ENCODE data around the gene SUN3.
A peak's percentile ranks its signal among the peaks of the same experiment; 100 is the strongest.

SUN3 gene

DNA sequence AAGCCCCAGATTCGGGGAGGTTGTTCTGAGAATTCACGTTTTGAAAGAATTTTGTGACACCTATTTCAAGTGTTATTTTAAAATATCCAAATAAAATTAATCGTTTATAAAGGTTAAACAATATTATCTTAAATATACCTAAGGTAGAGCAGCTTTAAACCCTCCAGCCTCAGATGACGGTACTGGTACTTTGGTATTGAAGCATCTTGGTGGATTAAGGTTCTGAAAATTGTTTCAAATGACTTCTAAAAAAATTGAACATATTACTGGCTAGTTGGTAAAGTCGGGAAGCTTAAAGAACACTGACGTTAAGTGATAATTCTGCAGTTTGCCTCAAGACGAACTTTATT is 49.1 kb downstream of the SUN3 start:
- H3K4me3 ChIP-seq (ENCODE audit: low read depth, low read length), result peak overlapping the region; percentile 59
- TF ChIP-seq, protein P1, sequence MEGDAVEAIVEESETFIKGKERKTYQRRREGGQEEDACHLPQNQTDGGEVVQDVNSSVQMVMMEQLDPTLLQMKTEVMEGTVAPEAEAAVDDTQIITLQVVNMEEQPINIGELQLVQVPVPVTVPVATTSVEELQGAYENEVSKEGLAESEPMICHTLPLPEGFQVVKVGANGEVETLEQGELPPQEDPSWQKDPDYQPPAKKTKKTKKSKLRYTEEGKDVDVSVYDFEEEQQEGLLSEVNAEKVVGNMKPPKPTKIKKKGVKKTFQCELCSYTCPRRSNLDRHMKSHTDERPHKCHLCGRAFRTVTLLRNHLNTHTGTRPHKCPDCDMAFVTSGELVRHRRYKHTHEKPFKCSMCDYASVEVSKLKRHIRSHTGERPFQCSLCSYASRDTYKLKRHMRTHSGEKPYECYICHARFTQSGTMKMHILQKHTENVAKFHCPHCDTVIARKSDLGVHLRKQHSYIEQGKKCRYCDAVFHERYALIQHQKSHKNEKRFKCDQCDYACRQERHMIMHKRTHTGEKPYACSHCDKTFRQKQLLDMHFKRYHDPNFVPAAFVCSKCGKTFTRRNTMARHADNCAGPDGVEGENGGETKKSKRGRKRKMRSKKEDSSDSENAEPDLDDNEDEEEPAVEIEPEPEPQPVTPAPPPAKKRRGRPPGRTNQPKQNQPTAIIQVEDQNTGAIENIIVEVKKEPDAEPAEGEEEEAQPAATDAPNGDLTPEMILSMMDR (IDR thresholded peaks at IDR 0.05; ENCODE audit: borderline replicate concordance, insufficient read depth, low read depth, low read length), result no peak

DNA sequence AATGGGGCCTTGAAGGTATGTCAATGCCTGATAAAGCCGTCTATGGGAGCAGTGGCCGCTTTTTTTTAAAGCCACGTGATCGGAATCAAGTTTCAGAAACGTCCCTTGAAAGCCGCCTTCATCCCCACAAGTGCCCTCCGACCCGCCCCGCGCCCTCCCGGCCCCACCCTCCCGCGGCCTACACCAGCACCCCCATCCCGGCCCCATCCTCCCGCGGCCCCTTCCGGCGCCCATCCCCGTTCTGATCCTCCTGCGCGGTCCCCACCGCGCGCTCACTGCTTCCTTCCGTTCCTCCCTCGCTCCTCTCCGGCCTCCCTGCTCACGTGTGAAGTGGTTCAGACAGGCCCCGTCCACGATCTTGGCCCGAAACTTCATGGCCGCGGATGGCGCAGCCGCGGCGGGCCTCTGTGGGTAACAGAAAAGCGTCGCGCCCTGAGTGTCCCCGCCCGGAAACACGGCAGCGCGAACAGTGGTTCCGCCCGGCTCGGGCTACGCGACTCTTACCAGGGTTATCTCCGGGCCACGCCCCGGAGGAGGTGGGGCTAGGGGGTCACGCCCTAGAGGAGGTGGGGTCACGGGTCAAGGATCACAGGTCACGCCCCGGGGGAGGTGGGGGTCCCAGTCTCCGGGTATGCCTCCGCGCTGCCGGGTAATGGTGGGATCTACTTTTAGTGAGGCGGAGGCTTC is 49.6 kb downstream of the SUN3 start, which contains the start of gene HUS1:
Gene HUS1, minus strand, starts transcription at position 471 of the 687 bp plus-strand sequence. Its CDS starts 96 bp downstream, at position 375.
- TF ChIP-seq, protein P1 (IDR thresholded peaks at IDR 0.05; ENCODE audit: borderline replicate concordance, insufficient read depth, low read depth, low read length), result no peak
- peak within 1 kb of the TSS; percentile 59 for H3K4me3 ChIP-seq (ENCODE audit: low read depth, low read length)

DNA sequence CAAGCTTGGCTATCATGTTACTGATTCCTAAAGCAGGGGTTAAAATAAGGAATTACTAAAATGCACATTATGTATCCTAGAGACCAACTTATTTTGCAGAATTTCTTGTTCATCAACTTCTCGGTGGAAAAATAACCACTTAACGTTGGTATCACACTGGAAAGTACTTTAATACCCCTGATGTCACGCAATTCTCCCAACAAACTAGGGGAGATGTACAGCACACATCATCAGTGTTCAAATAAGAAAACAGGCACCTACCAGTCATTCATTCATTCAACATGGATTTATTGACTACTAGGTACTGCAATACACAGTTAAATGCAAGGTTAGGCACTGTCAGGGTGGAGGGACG is 50.1 kb downstream of the SUN3 start:
- peak overlapping the region; percentile 59 for H3K4me3 ChIP-seq (ENCODE audit: low read depth, low read length)
- TF ChIP-seq, protein P1 (IDR thresholded peaks at IDR 0.05; ENCODE audit: borderline replicate concordance, insufficient read depth, low read depth, low read length), result no peak

DNA sequence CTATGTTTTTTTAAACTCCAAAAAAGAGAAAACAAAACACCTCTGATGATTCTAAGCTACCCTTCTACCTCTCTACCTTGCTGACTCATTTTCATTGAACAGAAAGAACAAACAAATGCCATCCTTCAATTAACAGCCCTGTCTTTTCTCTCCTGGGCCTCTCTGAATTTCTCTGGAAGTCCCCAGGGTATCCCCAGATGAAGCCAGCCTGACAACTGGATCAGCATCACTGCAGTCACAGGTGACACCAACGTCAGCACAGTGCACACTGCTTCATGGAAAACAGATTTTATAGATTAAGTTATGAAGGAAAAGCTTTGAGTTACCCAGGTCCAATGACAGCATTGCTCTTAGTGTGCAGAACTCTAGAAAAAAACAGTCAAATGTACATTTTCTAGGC is 55.2 kb downstream of the SUN3 start:
- TF ChIP-seq, protein P1 (IDR thresholded peaks at IDR 0.05; ENCODE audit: borderline replicate concordance, insufficient read depth, low read depth, low read length), result no peak
- no peak overlapping the region for H3K4me3 ChIP-seq (ENCODE audit: low read depth, low read length)

DNA sequence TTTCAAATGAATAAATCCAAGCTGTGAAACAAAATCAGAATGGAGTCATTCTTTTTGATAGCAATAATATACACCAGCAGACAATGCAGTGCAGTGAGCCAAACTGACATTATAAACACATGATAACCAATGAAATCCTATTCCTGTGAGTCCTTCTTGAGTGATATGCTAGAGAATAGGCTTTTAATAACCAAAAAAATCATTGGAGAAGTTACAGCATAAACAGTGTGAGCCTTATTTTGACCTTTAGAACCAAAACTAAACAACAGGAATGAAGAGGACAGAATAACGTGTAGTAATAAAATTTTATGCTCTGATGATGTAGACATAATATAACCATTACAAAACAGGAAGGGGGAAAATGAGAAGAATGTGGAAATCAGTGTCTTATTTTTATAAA is 58.1 kb downstream of the SUN3 start:
- H3K4me3 ChIP-seq (ENCODE audit: low read depth, low read length), result no peak overlapping the region
- TF ChIP-seq, protein P1 (IDR thresholded peaks at IDR 0.05; ENCODE audit: borderline replicate concordance, insufficient read depth, low read depth, low read length), result no peak

DNA sequence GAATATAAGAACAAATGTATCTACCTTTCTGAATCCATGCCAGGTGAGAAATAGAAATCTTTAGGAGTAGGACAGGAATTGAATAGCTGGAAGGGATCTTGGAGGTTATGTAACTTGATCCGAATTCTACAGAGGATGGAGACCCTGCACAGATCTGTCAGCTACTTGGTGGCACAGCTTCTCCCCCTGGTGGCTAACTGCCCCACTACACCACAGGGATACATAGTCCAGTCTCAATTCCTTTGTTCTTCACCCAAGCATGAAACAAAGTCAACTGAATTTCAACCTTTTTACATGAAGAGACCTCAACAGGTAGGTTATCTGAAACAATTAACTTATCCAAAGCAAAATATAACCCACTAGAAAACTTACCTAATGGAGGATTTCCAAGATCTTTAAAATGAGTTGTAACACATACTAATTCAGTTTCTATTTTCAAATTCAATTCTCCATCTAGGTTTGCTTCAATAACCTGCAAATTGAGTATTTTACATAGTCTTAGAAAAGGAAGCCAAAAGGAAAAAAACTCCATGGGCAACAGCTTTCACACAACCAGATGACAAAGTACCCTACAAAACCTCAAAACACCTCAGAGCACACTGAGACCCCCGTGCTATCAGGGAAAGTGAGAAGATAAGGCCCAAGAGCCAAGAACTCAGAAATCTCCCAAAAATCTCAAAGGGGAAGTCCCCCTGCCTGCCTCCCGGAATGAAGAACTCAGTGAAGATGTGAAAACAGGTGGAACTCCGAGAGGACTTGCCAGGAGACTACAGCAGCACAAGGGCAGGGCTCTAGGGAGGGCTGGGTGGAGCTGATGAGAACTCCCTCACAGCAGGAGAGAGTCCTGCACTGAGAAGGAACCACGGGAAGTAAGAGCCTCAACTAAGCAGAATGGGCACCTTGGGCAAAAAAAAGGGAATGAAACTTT is 59.8 kb downstream of the SUN3 start:
- no peak overlapping the region for H3K4me3 ChIP-seq (ENCODE audit: low read depth, low read length)
- TF ChIP-seq, protein P1 (IDR thresholded peaks at IDR 0.05; ENCODE audit: borderline replicate concordance, insufficient read depth, low read depth, low read length), result peak; percentile 89

Measured in GM12875 (cell line).